Prostate gland (tissue), 2 donors: ENCODE measurements around the gene PTPRT.

Source experiments
- POLR2A ChIP-seq: fragments of 450-650 bp; IDR thresholded peaks from one replicate; pipeline ENCODE4 v1.6.1; 2016; ENCODE audit warnings: antibody characterized with exemption, mild to moderate bottlenecking
- TF ChIP-seq, protein P1 (sequence below), 4 experiments: fragments of 200-600 bp in 2 of 4; fragments of 450-650 bp in 2 of 4; sonication (generic) in 2 of 4; IDR thresholded peaks; 1 replicate in 3 of 4; 2 replicates in 1 of 4; pipeline ENCODE4 v1.5.1; 2016 to 2019; ENCODE audit warnings: antibody characterized with exemption in 4 of 4, mild to moderate bottlenecking in 2 of 4, moderate library complexity in 2 of 4

DNA sequence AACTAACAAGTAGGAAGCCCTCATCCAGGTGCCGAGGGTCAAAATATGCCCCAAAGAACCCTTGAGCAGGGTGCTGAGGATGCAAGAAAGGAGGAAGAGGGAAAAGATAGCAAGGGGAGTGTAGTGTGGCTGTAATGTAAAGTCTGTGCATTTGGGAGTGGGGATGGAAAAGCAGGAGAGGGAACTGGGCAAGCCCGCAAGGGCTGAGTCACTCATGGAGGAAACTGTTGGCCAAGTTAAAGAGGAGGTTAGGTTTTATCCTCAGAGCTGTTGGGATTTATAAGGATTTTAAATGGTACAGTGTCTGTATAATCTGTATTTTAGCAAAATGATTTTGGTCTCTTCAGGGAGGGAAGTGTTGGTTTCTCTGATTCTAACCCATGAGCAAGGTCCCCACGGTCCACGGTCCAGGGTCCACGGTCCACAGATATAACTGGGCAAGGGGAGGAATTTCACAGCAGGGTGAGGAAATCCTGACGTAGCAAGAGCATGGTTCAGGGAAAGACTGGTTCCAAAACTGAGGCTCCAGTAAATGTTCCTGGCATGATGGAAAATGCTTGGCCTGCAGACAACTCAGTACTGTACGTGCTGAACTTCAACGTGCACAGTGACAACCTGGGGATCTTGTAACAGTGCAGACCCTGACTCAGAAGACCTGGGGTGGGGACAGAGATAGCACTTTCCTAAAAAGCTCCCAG is 759.8 kb downstream of the PTPRT start:
- TF ChIP-seq, protein P1, sequence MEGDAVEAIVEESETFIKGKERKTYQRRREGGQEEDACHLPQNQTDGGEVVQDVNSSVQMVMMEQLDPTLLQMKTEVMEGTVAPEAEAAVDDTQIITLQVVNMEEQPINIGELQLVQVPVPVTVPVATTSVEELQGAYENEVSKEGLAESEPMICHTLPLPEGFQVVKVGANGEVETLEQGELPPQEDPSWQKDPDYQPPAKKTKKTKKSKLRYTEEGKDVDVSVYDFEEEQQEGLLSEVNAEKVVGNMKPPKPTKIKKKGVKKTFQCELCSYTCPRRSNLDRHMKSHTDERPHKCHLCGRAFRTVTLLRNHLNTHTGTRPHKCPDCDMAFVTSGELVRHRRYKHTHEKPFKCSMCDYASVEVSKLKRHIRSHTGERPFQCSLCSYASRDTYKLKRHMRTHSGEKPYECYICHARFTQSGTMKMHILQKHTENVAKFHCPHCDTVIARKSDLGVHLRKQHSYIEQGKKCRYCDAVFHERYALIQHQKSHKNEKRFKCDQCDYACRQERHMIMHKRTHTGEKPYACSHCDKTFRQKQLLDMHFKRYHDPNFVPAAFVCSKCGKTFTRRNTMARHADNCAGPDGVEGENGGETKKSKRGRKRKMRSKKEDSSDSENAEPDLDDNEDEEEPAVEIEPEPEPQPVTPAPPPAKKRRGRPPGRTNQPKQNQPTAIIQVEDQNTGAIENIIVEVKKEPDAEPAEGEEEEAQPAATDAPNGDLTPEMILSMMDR (IDR thresholded peaks at IDR 0.05) = no peak
- TF ChIP-seq POLR2A = no peak
